Keratinocyte (primary cell): ENCODE measurements around the gene RANBP10. TPM values are rescaled to one million over a fixed set of nuclear protein-coding genes. Genes with fewer than 3 reads are reported as not detected.

Experiments used
- DNase-seq: peaks from one replicate; pipeline ENCODE4 v3.0.0-alpha.2; 2011; ENCODE audit warnings: low read depth, missing footprints, low spot score
- FAIRE-seq: peaks from 2 replicates; lab custom pipeline; 2011; peaks lifted over from hg19 to GRCh38; lab: Jason Lieb, UNC
- H2AFZ ChIP-seq: 2 replicates; pipeline ENCODE4 v1.6.0; 2012; ENCODE audit warnings: low read length, control low read depth, inconsistent platforms; ENCODE audit not compliant: control insufficient read depth
- H3K27ac ChIP-seq: 2 replicates; pipeline ENCODE4 v1.5.1; 2011; ENCODE audit warnings: low read length; ENCODE audit not compliant: control insufficient read depth, insufficient read depth
- H3K27me3 ChIP-seq: 3 replicates; pipeline ENCODE4 v1.6.0; 2011; ENCODE audit warnings: low read length; ENCODE audit not compliant: control insufficient read depth, insufficient read depth; ENCODE audit errors: extremely low read depth
- H3K36me3 ChIP-seq, 2 experiments: 2 replicates in 1 of 2; 3 replicates in 1 of 2; pipeline ENCODE4 v1.5.1; 2011; ENCODE audit warnings: low read length in 2 of 2, mild to moderate bottlenecking in 1 of 2; ENCODE audit not compliant: control insufficient read depth in 2 of 2, insufficient read depth in 2 of 2; ENCODE audit errors: extremely low read depth in 1 of 2
- H3K4me1 ChIP-seq: 3 replicates; pipeline ENCODE4 v1.5.1; 2011; ENCODE audit warnings: low read length; ENCODE audit not compliant: control insufficient read depth, insufficient read depth; ENCODE audit errors: extremely low read depth
- H3K4me2 ChIP-seq: 3 replicates; pipeline ENCODE4 v1.6.0; 2011; ENCODE audit warnings: low read depth, low read length; ENCODE audit not compliant: control insufficient read depth, insufficient read depth; ENCODE audit errors: extremely low read depth
- H3K4me3 ChIP-seq, 3 experiments: fragments of 200-600 bp in 1 of 3; sonication (generic) in 1 of 3; 2 replicates in 2 of 3; 3 replicates in 1 of 3; pipeline ENCODE4 v1.5.1; 2011 to 2016; ENCODE audit warnings: low read length in 3 of 3, mild to moderate bottlenecking in 3 of 3, control low read depth in 2 of 3, inconsistent platforms in 1 of 3, low read depth in 1 of 3, mixed read lengths in 1 of 3, mixed run types in 1 of 3, moderate library complexity in 1 of 3; ENCODE audit not compliant: control insufficient read depth in 2 of 3, insufficient read depth in 2 of 3; ENCODE audit errors: extremely low read depth in 1 of 3
- H3K79me2 ChIP-seq: 2 replicates; pipeline ENCODE4 v1.6.0; 2012; ENCODE audit warnings: low read length; ENCODE audit not compliant: control insufficient read depth, insufficient read depth
- H3K9ac ChIP-seq: 3 replicates; pipeline ENCODE4 v1.6.0; 2011; ENCODE audit warnings: low read length; ENCODE audit not compliant: control insufficient read depth, insufficient read depth; ENCODE audit errors: extremely low read depth
- H3K9me1 ChIP-seq: 3 replicates; pipeline ENCODE4 v1.6.0; 2011; ENCODE audit warnings: low read length; ENCODE audit not compliant: control insufficient read depth, insufficient read depth; ENCODE audit errors: extremely low read depth
- H3K9me3 ChIP-seq: 2 replicates; pipeline ENCODE4 v1.5.1; 2012; ENCODE audit warnings: low read depth, low read length; ENCODE audit not compliant: control insufficient read depth
- H4K20me1 ChIP-seq: 3 replicates; pipeline ENCODE4 v1.6.0; 2011; ENCODE audit warnings: low read length; ENCODE audit not compliant: control insufficient read depth, insufficient read depth; ENCODE audit errors: extremely low read depth
- EZH2 ChIP-seq: IDR thresholded peaks from one replicate; pipeline ENCODE4 v1.6.1; 2012; ENCODE audit warnings: inconsistent platforms, mild to moderate bottlenecking, low read length, moderate library complexity
- dilution Hi-C: fragments of 300-500 bp; cut with MboI; formaldehyde crosslinking; loops from one replicate; pipeline ENCODE4 v1.7.0; 2020; ENCODE audit warnings: low sequenced_read_pairs; ENCODE audit not compliant: extremely low pct_ligation_motif_present
- polyA plus RNA-seq, 5 experiments: library from polyadenylated mRNA; depleted of rRNA in 3 of 5; stranded (reverse) in 3 of 5; stranded (forward) in 1 of 5; unstranded in 1 of 5; fragments of >200 nt; gene quantifications; 1 replicate in 1 of 5; 2 replicates in 3 of 5; 3 replicates in 1 of 5; pipeline versions ENCODE4 v1.2.1 to v1.2.3, GENCODE V29; 2011 to 2012; ENCODE audit warnings: missing spikeins in 2 of 5, low read depth in 1 of 5, low replicate concordance in 1 of 5
- TF ChIP-seq, protein P1 (sequence below), 3 experiments: IDR thresholded peaks in 1 of 3; conservative IDR thresholded peaks in 1 of 3; optimal IDR thresholded peaks in 1 of 3; 2 replicates in 2 of 3; 3 replicates in 1 of 3; pipeline versions ENCODE3 to v1.5.1; 2011; ENCODE audit warnings: low read length in 3 of 3, mild to moderate bottlenecking in 3 of 3, moderate library complexity in 2 of 3, control low read depth in 1 of 3, inconsistent platforms in 1 of 3; ENCODE audit not compliant: insufficient read depth in 2 of 3; ENCODE audit errors: extremely low read depth in 1 of 3

Gene RANBP10
- polyA plus RNA-seq, 1 donor (not counting 4 experiments of a cell fraction or from before 2014, with no cell fraction given), result 9.5 TPM

DNA sequence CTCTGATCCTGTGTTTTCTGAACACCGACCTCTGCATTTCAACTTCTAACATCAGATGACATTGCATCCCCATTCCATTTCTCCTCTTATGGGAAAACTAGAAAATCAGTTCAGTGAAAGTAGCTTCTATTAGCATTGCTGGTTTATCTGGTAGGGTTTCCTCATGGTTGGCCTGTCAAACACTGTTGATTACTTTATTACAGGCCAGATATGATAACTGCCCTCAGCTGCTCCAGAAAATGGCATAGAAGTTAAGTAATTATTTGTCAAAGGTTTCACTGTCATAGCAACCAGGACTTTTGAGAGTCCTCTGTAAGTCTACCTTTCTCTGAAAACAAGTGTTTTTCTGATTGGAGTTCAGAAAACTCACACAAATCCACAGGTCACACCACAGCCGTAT, 90.3 kb downstream of the RANBP10 start:
- H3K4me2 ChIP-seq, result no peak overlapping the region
- dilution Hi-C loops, result no loop called here
- FAIRE-seq (no peak), DNase-seq (no peak)
- no peak overlapping the region for H3K9ac ChIP-seq
- H2AFZ ChIP-seq, result no peak overlapping the region
- no peaks in the 10 kb centered on the region for H3K27me3 ChIP-seq
- H3K4me1 ChIP-seq, result peaks cover 12% of the 10 kb centered on the region
- no peak for TF ChIP-seq EZH2
- TF ChIP-seq, protein P1, sequence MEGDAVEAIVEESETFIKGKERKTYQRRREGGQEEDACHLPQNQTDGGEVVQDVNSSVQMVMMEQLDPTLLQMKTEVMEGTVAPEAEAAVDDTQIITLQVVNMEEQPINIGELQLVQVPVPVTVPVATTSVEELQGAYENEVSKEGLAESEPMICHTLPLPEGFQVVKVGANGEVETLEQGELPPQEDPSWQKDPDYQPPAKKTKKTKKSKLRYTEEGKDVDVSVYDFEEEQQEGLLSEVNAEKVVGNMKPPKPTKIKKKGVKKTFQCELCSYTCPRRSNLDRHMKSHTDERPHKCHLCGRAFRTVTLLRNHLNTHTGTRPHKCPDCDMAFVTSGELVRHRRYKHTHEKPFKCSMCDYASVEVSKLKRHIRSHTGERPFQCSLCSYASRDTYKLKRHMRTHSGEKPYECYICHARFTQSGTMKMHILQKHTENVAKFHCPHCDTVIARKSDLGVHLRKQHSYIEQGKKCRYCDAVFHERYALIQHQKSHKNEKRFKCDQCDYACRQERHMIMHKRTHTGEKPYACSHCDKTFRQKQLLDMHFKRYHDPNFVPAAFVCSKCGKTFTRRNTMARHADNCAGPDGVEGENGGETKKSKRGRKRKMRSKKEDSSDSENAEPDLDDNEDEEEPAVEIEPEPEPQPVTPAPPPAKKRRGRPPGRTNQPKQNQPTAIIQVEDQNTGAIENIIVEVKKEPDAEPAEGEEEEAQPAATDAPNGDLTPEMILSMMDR (optimal IDR thresholded peaks at IDR 0.05 in 1 of 3, IDR thresholded peaks at IDR 0.05 in 1 of 3, conservative IDR thresholded peaks at IDR 0.05 in 1 of 3; ENCODE audit: extremely low read depth in 1 of 3, insufficient read depth in 2 of 3, low read length in 3 of 3), result no peak
- no peaks in the 10 kb centered on the region for H4K20me1 ChIP-seq
- no peak overlapping the region for H3K4me3 ChIP-seq
- H3K9me1 ChIP-seq, result no peaks in the 10 kb centered on the region
- H3K79me2 ChIP-seq, result peaks cover 65% of the 10 kb centered on the region
- H3K27ac ChIP-seq, result no peak overlapping the region
- H3K9me3 ChIP-seq, result no peaks in the 10 kb centered on the region
- H3K36me3 ChIP-seq, result peaks cover 0 to 2% of the 10 kb centered on the region in 2 experiments

DNA sequence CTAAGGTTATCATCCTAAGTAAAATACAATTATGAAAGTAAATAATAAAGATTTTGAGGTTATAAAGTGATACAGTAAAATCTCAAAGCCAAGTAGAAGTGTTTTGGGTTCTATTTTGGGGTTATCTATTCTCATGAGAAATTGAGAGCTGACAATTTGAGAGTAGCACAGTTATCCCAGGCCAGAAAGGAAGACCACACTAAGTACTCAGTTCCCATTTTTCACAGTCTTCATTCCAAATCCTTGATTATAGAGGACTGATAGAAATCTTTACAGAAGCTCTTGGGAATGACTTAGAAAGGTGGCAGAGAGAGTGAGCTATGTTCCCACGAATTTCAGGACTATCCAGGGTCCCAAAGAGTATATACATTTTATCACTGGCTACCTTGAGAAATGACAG, 91.8 kb downstream of the RANBP10 start:
- no peak overlapping the region for H3K4me2 ChIP-seq
- no peak for DNase-seq
- no peak overlapping the region for H2AFZ ChIP-seq
- H3K79me2 ChIP-seq, result peaks cover 76% of the 10 kb centered on the region
- peaks cover 0 to 3% of the 10 kb centered on the region in 2 experiments for H3K36me3 ChIP-seq
- no peaks in the 10 kb centered on the region for H4K20me1 ChIP-seq
- no peak for FAIRE-seq
- TF ChIP-seq, protein P1 (optimal IDR thresholded peaks at IDR 0.05 in 1 of 3, IDR thresholded peaks at IDR 0.05 in 1 of 3, conservative IDR thresholded peaks at IDR 0.05 in 1 of 3; ENCODE audit: extremely low read depth in 1 of 3, insufficient read depth in 2 of 3, low read length in 3 of 3), result no peak
- no peak for TF ChIP-seq EZH2
- H3K9me3 ChIP-seq, result no peaks in the 10 kb centered on the region
- no peak overlapping the region for H3K27ac ChIP-seq
- no peaks in the 10 kb centered on the region for H3K27me3 ChIP-seq
- H3K4me3 ChIP-seq, result no peak overlapping the region
- no peak overlapping the region for H3K9ac ChIP-seq
- peaks cover 9% of the 10 kb centered on the region for H3K4me1 ChIP-seq
- dilution Hi-C loops, result no loop called here
- no peaks in the 10 kb centered on the region for H3K9me1 ChIP-seq
